Amygdala (tissue), 56 donors: ENCODE data around the gene CCDC69.
"Not testable (repeated sequence)": the region's sequence is repeated elsewhere in the genome, so short reads cannot be mapped to it uniquely, and the experiment has no call there.

Source experiments
- DNase-seq, 56 donors: peaks; one replicate each; lab custom pipeline; 2025; lab: John Stamatoyannopoulos, UW

The CCDC69 gene

GRCh38 chr5:151223447-151224264, at the start of gene CCDC69:
Gene CCDC69, minus strand, starts transcription at chr5:151224092. Its CDS starts 122 bp downstream, at chr5:151223970.
- peak in 40 of 56 donors; percentile 4 to 73 (median 28) for DNase-seq

DNA sequence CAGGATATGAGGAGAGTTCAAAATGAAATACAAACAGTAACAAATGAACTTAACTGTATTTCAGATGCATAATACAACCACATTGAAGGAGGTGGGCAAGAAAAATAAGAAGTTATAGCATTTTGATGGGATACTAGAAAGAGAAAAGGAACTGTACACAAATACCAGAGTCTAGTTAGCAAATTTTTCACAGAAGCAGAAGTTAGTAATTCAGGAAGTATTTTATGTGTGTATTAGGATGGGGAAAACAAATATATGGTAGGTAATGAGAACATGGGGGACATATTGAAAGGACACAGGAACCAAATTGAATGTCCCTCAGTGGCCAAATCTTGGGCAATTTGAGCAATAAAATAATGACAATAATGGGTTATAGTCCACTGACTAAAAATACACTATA, 47.4 kb upstream of the CCDC69 start:
- DNase-seq, result no peak

DNA sequence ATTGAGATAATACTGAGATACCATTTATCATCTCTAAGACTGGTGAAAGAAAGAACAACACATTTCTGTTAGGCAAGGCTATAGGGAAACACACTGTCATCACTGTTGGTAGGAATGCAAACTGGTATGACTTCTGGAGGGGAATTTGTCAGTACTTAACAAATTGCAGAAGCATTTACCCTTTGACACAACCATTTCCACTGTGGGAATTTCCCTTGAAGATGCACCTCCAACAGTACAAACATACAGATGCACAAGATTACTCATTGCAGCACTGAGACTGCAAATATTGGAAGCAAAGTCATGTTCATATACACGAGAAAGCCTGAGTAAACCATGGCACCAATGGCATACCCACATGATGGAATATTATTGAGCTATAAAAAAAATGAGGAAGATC, 46.7 kb upstream of the CCDC69 start:
- DNase-seq, result no peak

GRCh38 chr5:151267491-151268260, 43.8 kb upstream of the CCDC69 start:
- no peak for DNase-seq

DNA sequence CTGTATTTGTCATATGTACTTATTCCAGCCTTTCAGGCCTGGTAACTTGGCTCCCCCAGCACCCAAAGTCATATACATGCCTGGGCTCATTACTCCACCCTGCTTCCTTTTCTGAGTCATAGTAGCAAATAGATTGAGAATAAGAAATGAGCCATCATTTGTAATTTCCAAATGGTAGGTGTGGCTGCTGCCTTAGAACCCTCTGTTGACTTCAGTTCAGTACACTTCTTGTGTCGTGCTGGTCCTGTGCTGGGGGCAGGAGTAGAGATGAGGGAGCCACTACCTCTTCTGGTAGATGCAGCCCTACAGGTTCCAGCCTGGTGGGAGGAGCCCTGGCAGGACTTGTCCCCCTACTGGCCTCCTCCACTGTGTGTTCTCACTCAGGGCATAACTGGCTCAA, 40.2 kb upstream of the CCDC69 start:
- no peak for DNase-seq

DNA sequence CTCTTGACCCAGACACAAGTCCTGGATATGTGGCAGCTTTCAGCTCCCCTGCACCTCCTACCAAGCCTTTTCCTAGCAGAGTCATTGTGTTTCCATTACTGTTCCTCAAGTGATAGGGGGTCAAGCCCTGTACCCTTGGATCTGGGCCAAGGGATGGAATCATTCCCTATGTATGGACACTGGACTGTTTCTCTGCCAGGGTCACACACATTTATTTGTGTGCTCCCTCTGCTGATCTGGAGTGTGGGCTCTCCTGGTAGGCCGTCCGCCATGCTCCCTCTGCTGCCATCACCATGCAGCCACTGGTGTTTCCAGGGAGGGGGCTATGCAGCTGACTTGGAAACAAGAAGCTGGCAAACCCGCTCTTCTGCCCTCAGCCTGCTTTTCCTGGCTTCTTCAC, 38.6 kb upstream of the CCDC69 start:
- DNase-seq, result no peak

DNA sequence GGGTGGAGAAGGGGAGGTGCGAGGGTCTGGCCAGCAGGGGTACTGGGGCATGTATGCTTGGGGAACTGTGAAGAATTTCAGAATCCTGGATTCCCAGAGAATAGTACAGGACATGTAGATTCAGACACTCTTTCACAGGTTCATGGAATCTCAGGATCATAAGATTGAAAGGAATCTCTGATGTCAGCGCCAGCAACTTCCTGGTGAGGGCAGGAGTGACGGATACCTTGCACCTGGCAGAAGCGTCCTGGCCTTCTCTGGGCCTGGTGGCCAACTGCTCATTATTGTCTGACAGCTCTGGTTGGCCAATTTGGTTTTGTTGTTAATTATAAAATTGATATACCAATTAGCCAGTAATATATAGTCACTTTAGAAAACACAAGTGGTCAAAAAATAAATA, 36.0 kb upstream of the CCDC69 start:
- no peak for DNase-seq

DNA sequence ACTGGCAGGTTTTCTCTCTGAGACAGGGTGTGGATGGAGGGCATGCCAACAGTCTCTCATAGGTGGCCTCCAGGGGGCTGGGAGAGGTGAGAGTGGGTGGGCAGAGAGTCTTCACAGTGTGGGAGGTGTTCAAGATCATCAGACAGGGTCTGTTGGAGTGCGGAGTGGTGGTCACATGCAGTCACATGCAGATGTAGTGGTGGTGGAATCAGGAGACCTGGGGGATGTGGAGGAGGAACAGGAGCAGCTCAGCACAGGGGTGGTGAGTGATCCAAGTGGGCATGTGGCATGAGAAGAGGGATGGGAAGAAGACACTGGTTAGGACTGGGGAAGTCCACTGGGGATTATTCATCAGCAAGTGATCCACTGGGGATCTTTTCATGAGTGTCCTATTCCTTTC, 34.9 kb upstream of the CCDC69 start:
- no peak for DNase-seq

- no peak for DNase-seq
Measured at GRCh38 chr5:151258201-151258611, 34.3 kb upstream of the CCDC69 start.

DNA sequence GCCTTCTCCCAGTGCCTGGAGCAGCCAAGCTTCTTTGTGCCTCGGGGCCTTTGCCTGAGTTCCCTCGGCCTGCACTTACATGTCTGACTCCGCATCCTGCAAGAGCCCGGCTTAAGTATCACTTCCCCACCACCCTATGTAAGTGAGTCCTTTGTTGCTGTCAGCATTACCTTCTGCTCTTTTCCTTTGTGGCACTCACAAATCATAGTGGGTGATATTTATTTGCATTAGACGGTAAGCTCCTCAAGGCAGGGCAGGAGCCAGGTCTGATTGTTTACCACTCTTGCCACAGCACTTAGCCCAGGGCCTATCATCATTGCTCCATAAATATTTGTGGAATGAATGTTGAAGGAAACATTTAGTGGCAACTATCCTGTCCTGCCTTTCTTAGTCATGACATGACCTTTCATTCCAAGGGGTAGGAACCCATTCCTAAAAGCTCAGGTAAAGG, 33.9 kb upstream of the CCDC69 start:
- peak in 2 of 56 donors; percentile 8 to 9 for DNase-seq

- DNase-seq, result no peak
Measured at GRCh38 chr5:151255621-151256286, 31.9 kb upstream of the CCDC69 start.

GRCh38 chr5:151254990-151255389, 31.1 kb upstream of the CCDC69 start:
- not testable (repeated sequence) for DNase-seq

DNA sequence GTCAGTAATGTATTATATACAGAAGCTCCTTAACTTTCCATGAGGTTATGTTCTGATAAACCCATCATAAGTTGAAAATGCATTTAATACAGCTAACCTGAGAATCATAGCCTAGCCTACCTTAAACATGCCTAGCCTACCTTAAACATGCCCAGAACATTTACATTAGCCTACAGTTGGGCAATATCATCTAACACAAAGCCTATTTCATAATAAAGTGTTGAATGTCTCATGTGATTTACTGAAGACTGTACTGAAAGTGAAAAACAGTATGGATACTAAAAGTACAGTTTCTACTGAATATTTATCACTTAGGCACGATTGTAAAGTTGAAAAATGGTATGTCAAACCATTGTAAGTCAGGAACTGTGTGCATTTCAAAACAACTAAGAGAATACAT, 30.7 kb upstream of the CCDC69 start:
- no peak for DNase-seq

DNA sequence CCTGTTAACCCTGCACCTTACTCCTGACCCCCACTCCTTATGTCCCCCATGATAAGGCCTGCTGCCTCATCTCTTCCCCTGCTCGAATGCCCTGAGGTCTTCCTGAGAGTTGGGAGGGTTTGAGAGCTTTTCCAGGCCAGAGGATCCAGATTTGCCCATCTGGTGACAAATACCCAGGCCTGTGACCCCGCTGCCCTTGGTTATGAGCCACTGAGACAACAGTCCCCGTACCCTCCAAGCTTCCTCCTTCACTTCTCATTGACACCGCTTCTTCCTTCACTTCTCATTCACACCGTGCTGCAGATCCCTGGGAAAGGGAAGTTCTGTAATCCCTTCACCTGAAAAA, 29.7 kb upstream of the CCDC69 start:
- no peak for DNase-seq

GRCh38 chr5:151252762-151253604, 29.1 kb upstream of the CCDC69 start, which contains the start of gene GM2A:
Gene GM2A, plus strand, starts transcription at chr5:151253185. Its CDS starts 32 bp downstream, at chr5:151253217.
- DNase-seq, result peak; percentile 74 to 100 (median 99)

GRCh38 chr5:151251621-151252020, 27.7 kb upstream of the CCDC69 start:
- no peak for DNase-seq

- DNase-seq, result no peak
Measured at GRCh38 chr5:151251001-151251551, 27.2 kb upstream of the CCDC69 start.

GRCh38 chr5:151250346-151251000, 26.6 kb upstream of the CCDC69 start:
- DNase-seq, result no peak

DNA sequence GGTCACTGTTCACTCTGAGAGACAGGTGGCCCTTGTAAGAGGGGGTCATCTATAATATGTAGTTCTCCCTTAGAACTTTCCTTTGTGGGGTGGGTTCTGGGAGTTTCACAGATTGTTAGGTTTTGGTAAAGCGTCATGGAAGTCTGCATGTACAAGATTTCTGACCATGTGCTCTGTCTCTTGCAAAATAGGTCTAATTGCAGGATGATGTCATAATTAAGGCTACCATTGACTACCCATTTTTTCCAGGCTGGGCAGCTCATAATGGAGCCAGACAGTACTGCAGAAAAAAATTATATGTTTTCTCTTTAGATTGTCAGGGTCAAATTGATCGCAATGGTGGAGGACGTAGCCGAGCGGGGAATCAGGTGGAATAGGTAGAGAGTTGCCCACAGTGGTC, 25.4 kb upstream of the CCDC69 start:
- DNase-seq, result no peak
